ENCODE results near the gene SALL3. TPM values are rescaled to one million over a fixed set of nuclear protein-coding genes. Genes with fewer than 3 reads are reported as not detected.

The SALL3 gene
- total and polyA plus RNA-seq, 10 donors: not detected

GRCh38 chr18:79048245-79048632 is 68.6 kb downstream of the SALL3 start:
- Histone ChIP-seq H3K27me3 (replicated peaks in 1 of 7) (peaks cover 0 to 10% (median 0%) of the 10 kb centered on the region in 7 donors), H3K27ac (no peak overlapping the region), H3K36me3 (no peaks in the 10 kb centered on the region), H3K9me3 (no peaks in the 10 kb centered on the region), H3K4me1 (no peaks in the 10 kb centered on the region), H3K4me3 (no peak overlapping the region)
- 90 to 95% (median 94%) methylated on average over 5 to 8 of the region's 8 CpGs for WGBS, 5 donors
- no peak for DNase-seq
- intact Hi-C loops (cut with DNase I; ENCODE audit: low total_unique reads): no loop called here
- no peak for TF ChIP-seq POLR2A (IDR thresholded peaks at IDR 0.05)
- TF ChIP-seq POLR2AphosphoS5 (IDR thresholded peaks at IDR 0.05): no peak
- TF ChIP-seq, protein P1, sequence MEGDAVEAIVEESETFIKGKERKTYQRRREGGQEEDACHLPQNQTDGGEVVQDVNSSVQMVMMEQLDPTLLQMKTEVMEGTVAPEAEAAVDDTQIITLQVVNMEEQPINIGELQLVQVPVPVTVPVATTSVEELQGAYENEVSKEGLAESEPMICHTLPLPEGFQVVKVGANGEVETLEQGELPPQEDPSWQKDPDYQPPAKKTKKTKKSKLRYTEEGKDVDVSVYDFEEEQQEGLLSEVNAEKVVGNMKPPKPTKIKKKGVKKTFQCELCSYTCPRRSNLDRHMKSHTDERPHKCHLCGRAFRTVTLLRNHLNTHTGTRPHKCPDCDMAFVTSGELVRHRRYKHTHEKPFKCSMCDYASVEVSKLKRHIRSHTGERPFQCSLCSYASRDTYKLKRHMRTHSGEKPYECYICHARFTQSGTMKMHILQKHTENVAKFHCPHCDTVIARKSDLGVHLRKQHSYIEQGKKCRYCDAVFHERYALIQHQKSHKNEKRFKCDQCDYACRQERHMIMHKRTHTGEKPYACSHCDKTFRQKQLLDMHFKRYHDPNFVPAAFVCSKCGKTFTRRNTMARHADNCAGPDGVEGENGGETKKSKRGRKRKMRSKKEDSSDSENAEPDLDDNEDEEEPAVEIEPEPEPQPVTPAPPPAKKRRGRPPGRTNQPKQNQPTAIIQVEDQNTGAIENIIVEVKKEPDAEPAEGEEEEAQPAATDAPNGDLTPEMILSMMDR (IDR thresholded peaks at IDR 0.05 in 8 of 11, conservative IDR thresholded peaks at IDR 0.05 in 3 of 11): no peak

DNA sequence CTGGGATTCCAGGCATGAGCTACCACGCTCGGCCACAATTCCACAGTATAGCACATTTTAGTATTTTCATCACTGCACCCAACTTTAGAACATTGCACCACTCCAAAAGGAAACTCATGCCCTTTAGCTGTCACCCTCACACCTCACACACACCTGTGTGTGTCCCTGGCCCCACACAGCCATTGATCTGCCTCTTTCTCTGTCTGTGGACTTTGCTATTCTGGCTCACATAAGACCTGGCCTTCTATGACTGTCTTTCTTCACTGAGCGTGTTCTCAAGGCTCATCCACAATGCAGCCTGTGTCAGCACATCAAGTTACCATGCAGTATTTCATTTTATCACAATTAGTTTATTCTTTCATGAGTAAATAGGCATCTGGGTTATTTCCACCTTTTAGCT is 69.9 kb downstream of the SALL3 start:
- Histone ChIP-seq H3K36me3 (no peaks in the 10 kb centered on the region), H3K27ac (no peak overlapping the region), H3K4me1 (no peaks in the 10 kb centered on the region), H3K27me3 (replicated peaks in 1 of 7) (peaks cover 0 to 16% (median 0%) of the 10 kb centered on the region in 7 donors), H3K4me3 (no peak overlapping the region), H3K9me3 (no peaks in the 10 kb centered on the region)
- TF ChIP-seq, protein P1 (IDR thresholded peaks at IDR 0.05 in 8 of 11, conservative IDR thresholded peaks at IDR 0.05 in 3 of 11): no peak
- TF ChIP-seq POLR2AphosphoS5 (IDR thresholded peaks at IDR 0.05) (no peak), POLR2A (IDR thresholded peaks at IDR 0.05) (no peak)
- DNase-seq: no peak
- intact Hi-C loops (cut with DNase I; ENCODE audit: low total_unique reads): no loop called here
- 77 to 97% (median 93%) methylated on average over 3 of the region's 3 CpGs for WGBS, 5 donors

Other genes starting within 250 kb of the SALL3 start
- gene ATP9B, start 89.6 kb downstream of the SALL3 start, total RNA-seq: 10 to 100 TPM; 40.6 to 58.4 (median 50.5) TPM
- 10 to 100 TPM in 1 of 3 donors, 1 to 10 TPM in 2; 7.5 to 11.0 (median 8.1) TPM for gene ATP9B, start 89.6 kb downstream of the SALL3 start, polyA plus RNA-seq